Upper lobe of left lung (tissue), 4 donors: ENCODE results near the gene AGO3.

ENCODE experiments used
- POLR2AphosphoS5 ChIP-seq, 2 donors: sonication (generic); formaldehyde crosslinking; IDR thresholded peaks; one replicate each; pipeline ENCODE4 v1.5.1; 2017; ENCODE audit warnings: antibody characterized with exemption in 2 of 2
- TF ChIP-seq, protein P1 (sequence below), 6 experiments: fragments of 450-650 bp in 4 of 6; fragments of 200-600 bp in 2 of 6; sonication (generic) in 2 of 6; IDR thresholded peaks; one replicate each; pipeline ENCODE4 v1.5.1; 2016 to 2019; ENCODE audit warnings: antibody characterized with exemption in 6 of 6

DNA sequence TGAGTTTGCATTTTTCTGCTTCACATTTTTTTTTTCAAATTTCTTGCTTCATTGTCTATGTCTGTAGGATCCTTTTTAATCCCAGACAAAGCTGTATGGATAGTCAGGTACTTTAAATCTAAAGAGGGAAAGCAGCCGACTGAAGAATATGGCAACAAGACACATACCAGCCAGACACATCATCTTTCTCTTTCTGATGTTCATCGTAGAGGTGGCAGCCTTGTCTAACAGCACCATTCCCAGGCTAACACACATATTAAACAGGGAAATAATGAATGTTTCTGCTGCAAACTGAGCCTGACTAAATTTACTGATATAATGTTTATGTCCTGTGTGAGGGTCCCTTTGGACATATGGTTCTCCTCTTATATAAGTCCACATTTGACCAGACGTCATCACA lies 149.3 kb downstream of the AGO3 start:
- TF ChIP-seq, protein P1, sequence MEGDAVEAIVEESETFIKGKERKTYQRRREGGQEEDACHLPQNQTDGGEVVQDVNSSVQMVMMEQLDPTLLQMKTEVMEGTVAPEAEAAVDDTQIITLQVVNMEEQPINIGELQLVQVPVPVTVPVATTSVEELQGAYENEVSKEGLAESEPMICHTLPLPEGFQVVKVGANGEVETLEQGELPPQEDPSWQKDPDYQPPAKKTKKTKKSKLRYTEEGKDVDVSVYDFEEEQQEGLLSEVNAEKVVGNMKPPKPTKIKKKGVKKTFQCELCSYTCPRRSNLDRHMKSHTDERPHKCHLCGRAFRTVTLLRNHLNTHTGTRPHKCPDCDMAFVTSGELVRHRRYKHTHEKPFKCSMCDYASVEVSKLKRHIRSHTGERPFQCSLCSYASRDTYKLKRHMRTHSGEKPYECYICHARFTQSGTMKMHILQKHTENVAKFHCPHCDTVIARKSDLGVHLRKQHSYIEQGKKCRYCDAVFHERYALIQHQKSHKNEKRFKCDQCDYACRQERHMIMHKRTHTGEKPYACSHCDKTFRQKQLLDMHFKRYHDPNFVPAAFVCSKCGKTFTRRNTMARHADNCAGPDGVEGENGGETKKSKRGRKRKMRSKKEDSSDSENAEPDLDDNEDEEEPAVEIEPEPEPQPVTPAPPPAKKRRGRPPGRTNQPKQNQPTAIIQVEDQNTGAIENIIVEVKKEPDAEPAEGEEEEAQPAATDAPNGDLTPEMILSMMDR (IDR thresholded peaks at IDR 0.05): no peak
- no peak for TF ChIP-seq POLR2AphosphoS5 (IDR thresholded peaks at IDR 0.05)
